Measurements from ENCODE around the gene SMARCB1.

DNA sequence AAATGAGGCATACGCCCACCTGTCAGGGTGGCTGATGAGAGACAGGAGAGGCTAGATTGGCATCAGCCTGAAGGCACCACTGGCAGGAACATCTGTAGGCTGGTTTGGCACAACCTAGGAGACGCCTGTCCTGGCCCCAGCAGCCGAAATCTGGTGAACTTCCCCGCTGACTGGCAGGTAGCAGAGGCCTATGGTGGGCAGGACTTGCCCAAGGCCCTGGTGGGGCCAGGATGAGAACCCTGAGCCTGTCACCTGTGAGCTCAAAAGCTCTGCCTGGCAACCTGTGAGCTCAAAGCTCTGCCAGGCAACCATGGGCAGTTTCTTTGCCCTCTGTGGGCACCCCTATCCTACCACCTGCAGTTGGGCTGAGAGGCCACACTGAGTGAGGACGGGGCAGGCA lies 49.5 kb downstream of the SMARCB1 start:
- TF ChIP-seq, protein P1, sequence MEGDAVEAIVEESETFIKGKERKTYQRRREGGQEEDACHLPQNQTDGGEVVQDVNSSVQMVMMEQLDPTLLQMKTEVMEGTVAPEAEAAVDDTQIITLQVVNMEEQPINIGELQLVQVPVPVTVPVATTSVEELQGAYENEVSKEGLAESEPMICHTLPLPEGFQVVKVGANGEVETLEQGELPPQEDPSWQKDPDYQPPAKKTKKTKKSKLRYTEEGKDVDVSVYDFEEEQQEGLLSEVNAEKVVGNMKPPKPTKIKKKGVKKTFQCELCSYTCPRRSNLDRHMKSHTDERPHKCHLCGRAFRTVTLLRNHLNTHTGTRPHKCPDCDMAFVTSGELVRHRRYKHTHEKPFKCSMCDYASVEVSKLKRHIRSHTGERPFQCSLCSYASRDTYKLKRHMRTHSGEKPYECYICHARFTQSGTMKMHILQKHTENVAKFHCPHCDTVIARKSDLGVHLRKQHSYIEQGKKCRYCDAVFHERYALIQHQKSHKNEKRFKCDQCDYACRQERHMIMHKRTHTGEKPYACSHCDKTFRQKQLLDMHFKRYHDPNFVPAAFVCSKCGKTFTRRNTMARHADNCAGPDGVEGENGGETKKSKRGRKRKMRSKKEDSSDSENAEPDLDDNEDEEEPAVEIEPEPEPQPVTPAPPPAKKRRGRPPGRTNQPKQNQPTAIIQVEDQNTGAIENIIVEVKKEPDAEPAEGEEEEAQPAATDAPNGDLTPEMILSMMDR (IDR thresholded peaks at IDR 0.05): no peak
- no peak for TF ChIP-seq POLR2A (IDR thresholded peaks at IDR 0.05)
- no peak for TF ChIP-seq EP300 (IDR thresholded peaks at IDR 0.05)

Data from tibial nerve (tissue), 4 donors.